Measurements from ENCODE around the gene SLC6A16.
"Not testable (repeated sequence)": the region's sequence is repeated elsewhere in the genome, so short reads cannot be mapped to it uniquely, and the experiment has no call there.

SLC6A16 gene

GRCh38 chr19:49344505-49345423 is 19.8 kb upstream of the SLC6A16 start:
- DNase-seq (ENCODE audit: low read depth): no peak

- no peak for DNase-seq (ENCODE audit: low read depth)
Measured at GRCh38 chr19:49343123-49343522, 18.1 kb upstream of the SLC6A16 start.

- no peak for DNase-seq (ENCODE audit: low read depth)
Measured at GRCh38 chr19:49342291-49342721, 17.3 kb upstream of the SLC6A16 start.

GRCh38 chr19:49340865-49341718 is 16.1 kb upstream of the SLC6A16 start:
- DNase-seq (ENCODE audit: low read depth): no peak

GRCh38 chr19:49340069-49340864 is 15.3 kb upstream of the SLC6A16 start:
- no peak for DNase-seq (ENCODE audit: low read depth)

GRCh38 chr19:49339301-49340068 is 14.5 kb upstream of the SLC6A16 start:
- DNase-seq (ENCODE audit: low read depth): no peak

- DNase-seq (ENCODE audit: low read depth): no peak
Measured at GRCh38 chr19:49338691-49339300, 13.8 kb upstream of the SLC6A16 start.

GRCh38 chr19:49338023-49338677 is 13.2 kb upstream of the SLC6A16 start:
- no peak for DNase-seq (ENCODE audit: low read depth)

- no peak for DNase-seq (ENCODE audit: low read depth)
Measured at GRCh38 chr19:49337267-49338022, 12.5 kb upstream of the SLC6A16 start.

- no peak for DNase-seq (ENCODE audit: low read depth)
Measured at GRCh38 chr19:49336482-49337266, 11.7 kb upstream of the SLC6A16 start.

GRCh38 chr19:49335784-49336481 is 10.9 kb upstream of the SLC6A16 start:
- DNase-seq (ENCODE audit: low read depth): no peak

GRCh38 chr19:49335071-49335783 is 10.2 kb upstream of the SLC6A16 start, which contains the start of gene CD37:
CD37 (plus strand) TSS chr19:49335406; CDS start chr19:49335541, 135 bp downstream.
- peak; percentile 42 for DNase-seq (ENCODE audit: low read depth)

- peak; percentile 50 for DNase-seq (ENCODE audit: low read depth)
Measured at GRCh38 chr19:49333811-49334288, 8.9 kb upstream of the SLC6A16 start.

- no peak for DNase-seq (ENCODE audit: low read depth)
Measured at GRCh38 chr19:49333418-49333805, 8.4 kb upstream of the SLC6A16 start.

GRCh38 chr19:49332691-49333417 is 7.9 kb upstream of the SLC6A16 start:
- DNase-seq (ENCODE audit: low read depth): not testable (repeated sequence)

- DNase-seq (ENCODE audit: low read depth): no peak
Measured at GRCh38 chr19:49331616-49332055, 6.6 kb upstream of the SLC6A16 start.
